ENCODE data around the gene DMRT3. TPM values are rescaled to one million over a fixed set of nuclear protein-coding genes. Genes with fewer than 3 reads are reported as not detected.

DMRT3 gene
- total and polyA plus RNA-seq, 2 of the 8 experiments (the other 6 are each of a cell fraction or from before 2014, with no cell fraction given), result not detected

GRCh38 chr9:1014640-1015039 is 38.2 kb downstream of the DMRT3 start (continued):
- TF ChIP-seq SAP30 (IDR thresholded peaks at IDR 0.05; ENCODE audit: insufficient read depth, insufficient replicate concordance, low read length) (no peak), TAF1 (IDR thresholded peaks at IDR 0.05; ENCODE audit: low read depth, low read length) (no peak)
